NOMO-1 treated with DMSO at 0.1 percent for 48 hours (cell line): ENCODE results near the gene LMF1.

Experiments
- DNase-seq: peaks from one replicate; lab custom pipeline; 2025; ENCODE audit not compliant: unreplicated experiment; lab: John Stamatoyannopoulos, UW

The LMF1 gene

GRCh38 chr16:1003391-1004347 lies 32.9 kb upstream of the LMF1 start:
- DNase-seq: no peak

GRCh38 chr16:1002399-1003166 lies 31.8 kb upstream of the LMF1 start:
- peak; percentile 8 for DNase-seq

- DNase-seq: no peak
Observed at GRCh38 chr16:1001096-1001495, 30.3 kb upstream of the LMF1 start.

GRCh38 chr16:1000608-1001007 lies 29.8 kb upstream of the LMF1 start:
- DNase-seq: no peak

- no peak for DNase-seq
Observed at GRCh38 chr16:999677-1000076, 28.9 kb upstream of the LMF1 start.

- DNase-seq: no peak
Observed at GRCh38 chr16:998615-999014, 27.8 kb upstream of the LMF1 start.

GRCh38 chr16:998211-998610 lies 27.4 kb upstream of the LMF1 start:
- no peak for DNase-seq

- no peak for DNase-seq
Observed at GRCh38 chr16:997440-998051, 26.8 kb upstream of the LMF1 start.

- DNase-seq: no peak
Observed at GRCh38 chr16:996681-997080, 25.9 kb upstream of the LMF1 start.

GRCh38 chr16:995783-996182 lies 25.0 kb upstream of the LMF1 start:
- no peak for DNase-seq

GRCh38 chr16:995087-995486 lies 24.3 kb upstream of the LMF1 start:
- DNase-seq: no peak

GRCh38 chr16:993731-994130 lies 22.9 kb upstream of the LMF1 start:
- no peak for DNase-seq

- DNase-seq: no peak
Observed at GRCh38 chr16:991773-992172, 21.0 kb upstream of the LMF1 start.

- DNase-seq: no peak
Observed at GRCh38 chr16:991345-991744, 20.6 kb upstream of the LMF1 start.

- DNase-seq: no peak
Observed at GRCh38 chr16:990516-991291, 19.9 kb upstream of the LMF1 start.

- no peak for DNase-seq
Observed at GRCh38 chr16:989354-989814, 18.6 kb upstream of the LMF1 start.

GRCh38 chr16:988471-989353 lies 17.9 kb upstream of the LMF1 start:
- DNase-seq: no peak

- DNase-seq: no peak
Observed at GRCh38 chr16:987906-988305, 17.1 kb upstream of the LMF1 start.

GRCh38 chr16:986925-987582 lies 16.3 kb upstream of the LMF1 start:
- no peak for DNase-seq
